NCI-H2171 (cell line): ENCODE results near the gene LPCAT3.

Experiments
- DNase-seq: peaks from one replicate; lab custom pipeline; 2025; lab: John Stamatoyannopoulos, UW

LPCAT3 gene

GRCh38 chr12:6998715-6999451 is 19.4 kb downstream of the LPCAT3 start:
- no peak for DNase-seq

GRCh38 chr12:6996040-6996441 is 22.2 kb downstream of the LPCAT3 start:
- no peak for DNase-seq

GRCh38 chr12:6987956-6988553 is 30.2 kb downstream of the LPCAT3 start:
- no peak for DNase-seq

GRCh38 chr12:6982532-6982931 is 35.7 kb downstream of the LPCAT3 start:
- DNase-seq: no peak

GRCh38 chr12:6981152-6982052 is 36.9 kb downstream of the LPCAT3 start:
- no peak for DNase-seq

- no peak for DNase-seq
Observed at GRCh38 chr12:6980740-6981139, 37.5 kb downstream of the LPCAT3 start.

GRCh38 chr12:6980075-6980474 is 38.2 kb downstream of the LPCAT3 start:
- no peak for DNase-seq

GRCh38 chr12:6979453-6979852 is 38.8 kb downstream of the LPCAT3 start:
- no peak for DNase-seq

- no peak for DNase-seq
Observed at GRCh38 chr12:6979021-6979420, 39.3 kb downstream of the LPCAT3 start.

- DNase-seq: no peak
Observed at GRCh38 chr12:6978611-6979011, 39.7 kb downstream of the LPCAT3 start.

- no peak for DNase-seq
Observed at GRCh38 chr12:6978188-6978587, 40.1 kb downstream of the LPCAT3 start.

- no peak for DNase-seq
Observed at GRCh38 chr12:6977653-6978052, 40.6 kb downstream of the LPCAT3 start.

- DNase-seq: no peak
Observed at GRCh38 chr12:6975297-6976032, 42.8 kb downstream of the LPCAT3 start.

- DNase-seq: no peak
Observed at GRCh38 chr12:6974180-6974579, 44.1 kb downstream of the LPCAT3 start.

- DNase-seq: peak; percentile 96
Observed at GRCh38 chr12:6970096-6970527, 48.2 kb downstream of the LPCAT3 start.

GRCh38 chr12:6968426-6968825 is 49.9 kb downstream of the LPCAT3 start:
- no peak for DNase-seq

GRCh38 chr12:6967651-6968100 is 50.6 kb downstream of the LPCAT3 start:
- no peak for DNase-seq

GRCh38 chr12:6966351-6966750 is 51.9 kb downstream of the LPCAT3 start:
- DNase-seq: no peak

- DNase-seq: no peak
Observed at GRCh38 chr12:6965714-6966113, 52.6 kb downstream of the LPCAT3 start.

- peak; percentile 100 for DNase-seq
Observed at GRCh38 chr12:6965026-6965661, 53.1 kb downstream of the LPCAT3 start.

GRCh38 chr12:6964605-6965025 is 53.7 kb downstream of the LPCAT3 start:
- peak; percentile 84 for DNase-seq
